Fibroblast of pulmonary artery (primary cell): ENCODE data around the gene DEXI.
A peak's percentile ranks its signal among the peaks of the same experiment; 100 is the strongest.
"Not testable (repeated sequence)": the region's sequence is repeated elsewhere in the genome, so short reads cannot be mapped to it uniquely, and the experiment has no call there.

Source experiments
- DNase-seq: peaks from one replicate; pipeline ENCODE4 v3.0.0-alpha.2; 2010; ENCODE audit warnings: low read depth
- H3K4me3 ChIP-seq: replicated peaks from 2 replicates; pipeline ENCODE4 v1.5.1; 2011; ENCODE audit warnings: low read depth, mild to moderate bottlenecking, control low read depth, low read length, moderate library complexity
- CTCF ChIP-seq: IDR thresholded peaks from 2 replicates; pipeline ENCODE4 v1.5.1; 2011; ENCODE audit warnings: mild to moderate bottlenecking, control low read depth, low read length, inconsistent platforms; ENCODE audit errors: missing control alignments

The DEXI gene

GRCh38 chr16:10943064-10943353, 741 bp upstream of the DEXI start:
- no peak for DNase-seq
- no peak for TF ChIP-seq CTCF
- peak overlapping the region; percentile 52 for H3K4me3 ChIP-seq

- DNase-seq = not testable (repeated sequence)
- H3K4me3 ChIP-seq = peak overlapping the region; percentile 74
These were observed 325 bp downstream of the DEXI start for GRCh38 chr16:10941935-10942351.

GRCh38 chr16:10941127-10941933, 938 bp downstream of the DEXI start:
- TF ChIP-seq CTCF = no peak
- DNase-seq = no peak
- peak overlapping the region; percentile 74 for H3K4me3 ChIP-seq

GRCh38 chr16:10940501-10941079, 1.7 kb downstream of the DEXI start:
- DNase-seq = no peak
- no peak for TF ChIP-seq CTCF
- H3K4me3 ChIP-seq = peak overlapping the region; percentile 74

GRCh38 chr16:10939649-10940234, 2.5 kb downstream of the DEXI start:
- no peak for TF ChIP-seq CTCF
- no peak for DNase-seq
- H3K4me3 ChIP-seq = peak overlapping the region; percentile 74

- no peak for TF ChIP-seq CTCF
- DNase-seq = no peak
- H3K4me3 ChIP-seq = no peak overlapping the region
These were observed 3.2 kb downstream of the DEXI start for GRCh38 chr16:10938796-10939648.

- no peak for DNase-seq
- H3K4me3 ChIP-seq = no peak overlapping the region
- TF ChIP-seq CTCF = no peak
These were observed 3.9 kb downstream of the DEXI start for GRCh38 chr16:10938321-10938720.
